SIG-M5 (cell line): Measurements from ENCODE around the gene PFDN2.
"Not testable (repeated sequence)": the region's sequence is repeated elsewhere in the genome, so short reads cannot be mapped to it uniquely, and the experiment has no call there.

Experiments used
- DNase-seq: peaks from one replicate; lab custom pipeline; 2025; lab: John Stamatoyannopoulos, UW

Gene PFDN2

DNA sequence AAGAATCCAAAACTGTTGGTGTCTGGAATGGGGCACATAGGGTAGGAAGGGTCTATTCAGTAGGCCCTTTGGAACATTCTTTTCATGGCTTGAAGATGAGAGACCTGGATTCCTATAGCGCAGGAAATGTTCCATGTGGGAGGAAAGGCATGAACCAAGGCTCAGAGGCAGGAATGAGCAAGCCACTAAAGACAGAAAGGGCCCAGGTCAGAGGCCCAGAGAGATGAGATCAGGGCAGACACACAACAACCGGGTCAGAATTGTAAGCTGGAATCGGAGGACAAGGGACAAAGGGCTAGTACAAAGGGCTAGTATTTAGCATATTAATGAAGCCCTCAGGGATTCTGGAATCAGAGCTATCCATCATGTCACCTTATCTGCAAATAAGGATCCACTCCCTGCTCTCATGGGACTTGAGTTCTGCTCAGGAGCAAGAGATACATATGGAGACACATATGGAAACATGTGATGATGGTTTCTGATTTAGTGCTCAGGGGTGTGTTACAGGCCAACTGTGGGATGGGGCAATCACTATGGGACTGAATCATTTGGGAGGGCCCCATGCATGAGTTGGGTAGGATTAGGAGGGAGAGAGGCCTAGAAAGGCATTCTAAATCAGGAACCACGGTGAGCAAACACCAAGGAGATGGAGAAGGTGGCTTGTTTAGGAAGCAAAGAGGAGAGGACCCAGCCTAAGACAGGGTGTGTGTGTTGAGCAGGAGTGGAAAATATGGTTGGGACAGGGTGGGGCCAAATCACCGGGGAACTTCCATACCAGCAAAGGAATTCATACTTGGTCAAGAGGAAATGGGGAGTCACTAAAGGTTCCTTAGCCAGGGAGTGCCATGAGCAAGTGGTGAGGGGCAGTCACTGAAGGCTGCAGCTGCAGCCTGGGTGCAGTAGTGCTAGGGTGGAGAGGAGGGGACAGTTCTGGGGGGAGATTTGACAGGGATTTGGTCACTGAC is 37.1 kb downstream of the PFDN2 start:
- no peak for DNase-seq

DNA sequence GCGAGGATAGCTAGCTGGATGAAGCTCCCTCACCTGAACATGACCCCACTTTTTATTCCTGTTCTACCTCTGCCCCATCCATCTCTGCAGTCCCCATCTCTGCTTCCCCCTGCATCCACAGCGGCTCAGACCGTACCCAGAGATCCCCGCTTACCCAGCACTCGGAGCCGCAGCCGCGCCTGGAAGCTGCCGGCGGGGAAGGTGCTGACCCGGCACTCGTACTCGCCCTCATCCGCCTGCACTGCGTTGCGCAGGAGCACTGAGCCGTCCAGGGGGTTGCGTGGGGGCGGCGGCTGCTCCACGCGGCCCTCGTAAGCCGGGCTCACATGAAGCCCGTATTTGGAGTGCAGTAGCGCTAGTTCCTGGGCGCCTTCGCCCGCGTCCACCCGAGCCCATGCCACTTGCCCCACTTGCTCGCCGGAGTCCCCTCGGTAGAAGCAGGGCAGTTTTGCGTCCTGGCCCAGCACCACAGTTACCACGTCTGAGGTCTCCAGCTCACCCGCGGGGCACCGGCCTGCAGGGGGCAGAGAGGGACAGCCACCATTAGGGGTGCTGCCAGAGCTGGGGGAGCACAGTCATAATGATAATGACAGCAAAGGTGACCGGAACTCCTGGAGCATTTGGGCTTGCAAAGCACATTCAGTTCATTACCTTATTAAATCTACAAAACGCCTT is 38.3 kb downstream of the PFDN2 start:
- no peak for DNase-seq

DNA sequence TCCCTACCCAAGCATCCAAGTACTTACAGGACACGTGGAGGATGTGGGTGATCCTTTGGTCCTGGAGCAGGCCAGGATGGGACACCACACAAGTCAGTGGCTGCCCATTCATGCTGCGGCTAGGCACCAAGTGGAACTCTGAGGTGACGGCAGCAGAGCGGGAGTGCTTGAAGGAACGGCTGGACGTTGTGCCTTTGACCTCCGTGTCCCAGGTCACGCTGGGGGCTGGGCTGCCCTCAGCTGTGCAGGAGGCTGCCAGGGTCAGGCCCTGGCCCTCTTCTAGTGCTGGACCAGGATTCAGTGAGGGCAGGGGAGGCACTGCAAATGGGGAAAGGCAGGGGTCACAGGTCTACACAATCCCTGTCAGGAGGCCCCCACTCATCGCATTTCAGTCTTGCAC is 40.4 kb downstream of the PFDN2 start:
- no peak for DNase-seq

DNA sequence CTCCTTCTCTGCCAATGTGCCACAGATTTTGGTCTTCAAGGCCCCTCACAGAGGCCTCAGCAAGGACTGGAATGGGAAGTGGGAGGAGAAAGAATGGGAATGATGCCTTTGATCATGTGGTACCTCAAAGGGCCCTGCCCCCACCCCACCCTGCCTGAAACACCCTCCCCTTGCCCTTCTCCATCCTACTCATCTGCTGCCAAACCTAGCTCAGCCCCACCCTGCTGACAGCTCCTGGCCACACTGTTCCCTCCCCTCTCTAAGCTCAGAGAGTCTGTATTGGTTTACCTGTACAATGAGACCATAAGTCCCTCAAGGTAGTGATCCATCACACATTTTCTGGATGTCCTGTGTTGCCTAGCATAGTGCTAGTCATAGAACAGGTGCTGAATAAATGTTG is 41.4 kb downstream of the PFDN2 start:
- DNase-seq = no peak

DNA sequence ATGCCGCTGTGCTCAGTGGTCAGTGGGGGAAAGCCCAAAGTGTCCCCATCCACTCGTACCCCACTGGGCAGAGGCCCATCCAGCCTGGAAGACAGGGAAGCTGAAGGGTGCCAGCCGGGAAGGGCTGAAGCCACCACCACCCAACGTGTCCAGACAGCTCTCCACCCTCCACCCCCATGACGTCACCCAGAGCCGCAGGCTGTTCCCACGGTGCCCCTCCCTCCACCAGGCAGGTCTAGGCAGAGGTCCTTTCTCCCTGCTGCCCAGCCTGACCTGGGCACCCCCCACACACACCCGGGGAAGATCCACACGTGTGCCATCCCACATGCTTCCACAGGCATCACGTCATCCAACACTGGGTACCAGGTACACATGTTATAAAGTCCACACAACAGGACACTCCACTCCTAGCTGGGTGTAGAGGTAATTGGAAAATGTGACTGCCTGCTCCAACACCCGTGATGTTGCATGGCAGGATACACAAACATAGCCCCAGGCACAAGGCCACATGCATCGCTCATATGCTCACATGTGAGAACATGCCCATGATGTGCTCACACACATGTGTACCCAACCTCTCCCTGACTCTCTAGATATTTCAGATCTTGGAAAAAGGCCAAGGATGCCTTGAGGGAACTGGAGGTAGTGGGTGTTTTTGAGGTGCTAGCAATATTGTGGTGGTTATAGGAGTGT is 43.0 kb downstream of the PFDN2 start:
- no peak for DNase-seq

DNA sequence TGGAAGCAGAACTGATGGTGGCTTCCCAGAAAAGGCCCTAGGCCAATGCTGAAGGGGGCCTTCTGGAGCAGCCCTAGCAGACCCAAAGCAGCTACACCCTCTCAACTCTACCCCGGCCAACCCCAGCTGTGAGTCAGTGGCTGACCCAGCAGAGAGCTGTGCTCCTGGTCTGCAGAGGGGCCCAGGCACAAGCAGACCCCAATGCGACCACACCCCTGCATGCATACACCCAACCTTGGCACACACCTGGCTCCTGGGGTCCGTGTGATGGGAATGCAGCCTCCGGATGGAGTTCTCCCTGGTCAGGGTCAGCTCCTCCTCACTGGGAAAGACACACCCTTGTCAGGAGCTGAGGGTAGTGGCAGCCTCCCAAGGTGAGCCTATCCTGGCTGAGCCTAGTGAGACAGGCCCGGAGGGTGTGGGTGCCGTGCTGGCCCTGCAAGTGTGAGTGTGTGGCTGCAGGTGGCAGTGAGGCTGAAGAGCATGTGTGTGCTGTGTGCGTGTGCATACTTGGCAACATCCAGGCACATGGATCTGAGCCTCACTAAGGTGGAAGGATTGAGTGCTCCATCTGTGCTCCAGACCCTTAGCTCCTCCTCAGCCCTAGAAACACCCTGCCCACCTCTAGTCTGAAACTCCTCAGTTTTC is 44.2 kb downstream of the PFDN2 start:
- DNase-seq = no peak

DNA sequence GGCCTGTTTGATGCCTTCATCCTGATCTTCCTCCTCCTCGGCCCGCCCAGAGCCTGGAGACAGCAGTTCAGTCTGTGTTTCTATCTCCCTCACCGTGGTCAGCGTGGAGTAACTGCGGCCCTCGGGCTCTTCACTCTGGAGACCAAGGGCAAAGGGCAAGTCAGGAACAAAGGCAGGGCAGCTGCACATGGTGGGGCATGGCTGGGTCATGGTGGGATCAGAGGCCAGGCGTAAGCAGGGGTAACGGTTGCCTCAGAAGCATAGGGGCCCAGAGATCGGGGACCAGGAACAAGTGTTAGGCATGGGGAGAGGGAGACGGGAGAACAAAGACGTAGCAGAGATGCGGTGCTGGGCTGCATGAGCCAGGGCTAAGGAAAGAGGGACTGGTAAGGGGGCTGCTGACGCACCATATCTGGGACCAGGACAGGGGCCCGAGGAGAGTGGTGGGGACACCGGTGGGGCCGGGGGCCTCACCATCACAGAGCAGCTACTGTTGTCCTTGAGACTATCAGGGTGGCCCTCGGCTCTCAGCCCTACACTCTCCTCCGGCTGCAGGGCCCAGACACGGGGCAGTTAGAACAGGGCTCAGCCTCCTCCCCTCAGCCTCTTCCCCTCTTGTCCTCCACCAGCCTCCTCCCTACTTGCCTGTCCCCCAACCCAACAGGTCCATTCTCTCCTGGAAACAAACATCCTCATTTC is 44.9 kb downstream of the PFDN2 start:
- no peak for DNase-seq

DNA sequence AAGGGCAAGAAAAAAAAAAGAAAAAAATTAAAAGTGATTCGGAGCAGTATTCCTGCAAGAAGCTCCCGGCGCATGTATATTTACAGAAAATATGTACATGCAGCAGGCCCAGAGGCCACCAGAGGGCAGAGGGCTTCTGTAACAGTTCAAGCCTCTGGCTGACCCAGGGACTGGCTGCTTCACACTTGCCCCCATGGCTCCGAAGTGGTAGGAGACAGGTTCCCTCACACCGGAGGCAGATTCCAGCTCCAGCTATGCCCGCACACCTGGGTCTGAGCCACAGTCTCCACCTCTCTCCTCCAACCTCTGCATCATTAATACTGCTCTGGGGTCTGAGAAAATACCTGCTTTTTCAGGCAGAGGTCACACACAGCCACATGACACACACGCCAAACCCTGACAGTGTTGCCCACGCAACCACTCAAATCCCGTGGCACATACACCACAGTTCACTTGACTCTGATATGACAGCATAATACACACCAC is 45.9 kb downstream of the PFDN2 start:
- DNase-seq = no peak

DNA sequence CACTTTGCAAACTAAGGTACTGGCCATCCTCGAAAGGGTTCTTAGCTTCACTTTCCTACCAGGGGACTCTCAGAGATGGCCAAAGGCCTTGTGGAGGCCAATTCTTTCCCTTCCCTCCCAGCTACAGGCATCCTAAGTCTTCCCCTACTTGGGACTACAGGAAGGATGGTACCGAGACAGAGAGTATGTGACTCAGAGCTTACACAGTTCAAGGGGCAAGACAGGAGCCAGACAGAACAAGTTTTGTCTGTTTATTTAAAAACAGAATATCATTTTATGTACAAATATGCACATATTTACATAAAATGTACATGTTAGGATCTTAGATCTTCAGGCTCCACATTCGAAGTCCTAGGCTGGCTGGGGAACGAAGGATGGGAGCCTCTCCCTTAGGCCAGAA is 47.1 kb downstream of the PFDN2 start:
- no peak for DNase-seq

DNA sequence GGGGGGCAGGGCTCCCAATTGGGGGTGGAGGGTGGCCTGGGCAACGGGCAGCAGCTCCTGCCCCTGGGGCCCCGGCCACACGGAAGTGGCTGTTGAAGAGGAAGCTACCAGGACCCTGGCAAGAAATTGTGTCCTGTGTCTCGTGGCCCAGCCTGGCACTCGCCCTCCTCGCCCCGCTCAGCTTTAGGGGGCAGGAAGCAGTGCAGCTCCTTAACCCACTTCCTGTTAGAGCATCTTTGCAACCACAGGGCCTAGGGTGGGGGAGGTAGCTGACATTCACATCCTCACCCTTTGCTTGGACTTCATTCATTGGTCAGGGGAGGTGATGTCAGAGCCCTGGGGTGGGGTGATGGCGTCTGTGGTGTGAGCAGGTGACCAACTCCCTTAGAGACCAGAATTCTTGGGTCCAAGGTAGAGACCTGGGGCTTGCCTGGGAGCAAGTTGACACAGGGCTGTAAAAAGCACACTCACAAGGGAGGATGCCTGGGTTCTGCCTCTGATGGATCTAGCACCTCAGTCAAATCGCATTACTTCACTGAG is 48.0 kb downstream of the PFDN2 start, which contains the start of gene ARHGAP30:
TSS of gene ARHGAP30 (minus strand) at position 161 of the 540 bp plus-strand sequence. CDS start 267 bp downstream, outside the sequence.
- DNase-seq = peak; percentile 88

DNA sequence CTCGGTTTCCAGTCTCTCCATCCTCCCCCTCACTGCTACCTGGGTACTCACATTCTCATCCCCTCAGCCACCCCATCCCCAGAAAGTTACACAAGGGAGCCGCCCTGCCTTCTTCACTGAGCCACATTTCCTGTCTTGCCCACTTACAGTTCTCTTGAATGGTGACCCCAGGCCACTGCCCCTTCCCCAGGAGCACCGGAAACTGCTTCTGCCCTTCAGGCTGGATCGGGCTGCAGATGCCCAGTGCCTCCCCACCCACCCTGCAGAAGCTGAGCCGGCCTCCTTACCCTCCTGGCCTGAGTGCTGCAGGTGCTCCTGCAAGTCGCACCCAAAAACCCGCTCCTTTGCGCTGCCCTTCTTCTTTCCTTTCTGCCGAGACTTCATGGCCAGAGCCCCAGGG is 48.6 kb downstream of the PFDN2 start:
- no peak for DNase-seq

DNA sequence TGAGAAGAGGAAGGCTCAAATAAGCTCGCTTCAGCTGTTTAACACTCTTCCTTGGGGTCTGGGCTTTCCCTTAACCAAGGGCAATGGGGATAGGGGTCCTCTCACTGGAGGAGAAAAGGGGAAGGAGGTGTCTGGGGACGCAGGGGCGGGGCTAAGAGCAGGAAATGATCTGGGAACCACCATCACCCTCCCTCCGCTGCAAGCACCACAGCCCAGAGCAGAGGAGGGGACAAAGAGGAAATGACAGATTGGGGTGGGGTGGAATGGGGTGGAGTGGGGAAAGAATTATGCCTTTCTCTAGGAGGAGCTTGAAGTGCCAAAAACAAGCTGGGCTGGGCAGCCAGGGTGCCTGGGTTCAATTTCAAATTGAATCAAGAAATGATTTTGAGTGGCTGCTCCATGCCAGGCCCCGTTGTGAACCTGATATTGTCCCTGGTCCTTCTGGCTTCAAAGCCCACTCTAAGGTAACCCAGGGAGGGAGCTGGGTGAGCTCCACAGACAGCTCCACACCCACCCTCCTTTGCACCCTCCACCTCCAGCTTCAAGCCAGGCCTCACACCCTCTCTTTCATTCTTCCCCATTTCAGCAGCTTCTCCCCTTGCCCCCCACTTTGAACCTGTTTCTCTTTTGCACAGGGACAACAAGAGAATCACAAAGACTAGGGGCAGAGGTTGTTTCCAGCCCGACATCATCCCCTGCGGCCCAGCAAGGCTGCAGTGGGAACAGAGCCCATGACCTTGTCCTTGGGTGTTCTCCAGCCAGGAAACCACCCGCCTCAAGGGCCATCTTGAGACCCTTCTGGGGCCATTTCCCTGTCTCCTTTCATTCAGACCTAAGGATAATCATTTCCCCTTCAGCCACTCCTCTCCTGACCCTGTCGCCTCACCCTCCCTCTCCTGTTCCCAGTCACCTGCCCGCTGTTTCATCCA is 49.3 kb downstream of the PFDN2 start:
- DNase-seq = peak; percentile 87

DNA sequence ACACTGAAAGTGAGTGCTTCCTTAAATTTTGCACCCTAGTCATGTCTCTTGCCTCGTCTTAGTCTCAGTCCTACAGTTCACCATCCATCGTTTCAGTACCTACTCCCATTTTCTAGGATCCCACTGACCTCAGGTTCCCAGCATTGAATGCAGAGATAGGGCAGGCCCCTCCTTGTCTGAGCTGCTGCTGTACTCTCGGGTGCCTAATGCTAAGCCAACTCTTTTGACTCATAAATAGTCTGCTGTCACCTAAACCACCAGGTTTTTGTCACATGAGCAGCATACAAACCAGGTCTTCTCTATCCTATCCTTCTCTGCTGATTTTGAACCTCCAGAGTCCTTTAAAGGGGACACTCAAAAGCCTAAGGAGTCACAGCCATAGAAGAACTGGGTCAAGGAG is 51.1 kb downstream of the PFDN2 start:
- no peak for DNase-seq

DNA sequence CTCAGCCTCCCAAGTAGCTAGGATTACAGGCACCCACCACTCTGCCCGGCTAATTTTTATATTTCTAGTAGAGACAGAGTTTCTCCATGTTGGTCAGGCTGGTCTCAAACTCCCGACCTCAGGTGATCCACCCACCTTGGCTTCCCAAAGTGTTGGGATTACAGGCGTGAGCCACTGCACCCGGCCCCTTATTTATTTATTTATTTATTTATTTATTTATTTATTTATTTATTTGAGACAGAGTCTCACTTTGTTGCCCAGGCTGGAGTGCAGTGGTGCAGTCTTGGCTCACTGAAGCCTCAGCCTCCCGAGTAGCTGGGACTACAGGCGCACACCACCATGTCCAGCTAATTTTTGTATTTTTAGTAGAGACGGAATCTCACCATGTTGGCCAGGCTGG is 52.2 kb downstream of the PFDN2 start:
- DNase-seq = not testable (repeated sequence)

DNA sequence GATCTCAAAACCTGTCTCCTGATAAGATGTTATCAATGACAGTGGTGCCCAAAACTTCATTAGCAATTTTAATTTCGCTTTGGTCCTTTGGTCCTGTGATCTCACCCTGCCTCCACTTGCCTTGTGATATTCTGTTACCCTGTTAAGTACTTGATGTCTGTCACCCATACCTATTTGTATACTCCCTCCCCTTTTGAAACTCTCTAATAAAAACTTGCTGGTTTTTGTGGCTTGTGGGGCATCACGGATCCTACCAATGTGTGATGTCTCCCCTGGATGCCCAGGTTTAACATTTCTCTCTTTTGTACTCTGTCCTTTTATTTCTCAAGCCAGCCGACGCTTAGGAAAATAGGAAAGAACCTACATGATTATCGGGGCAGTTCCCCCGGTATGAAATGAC is 53.9 kb downstream of the PFDN2 start:
- not testable (repeated sequence) for DNase-seq

DNA sequence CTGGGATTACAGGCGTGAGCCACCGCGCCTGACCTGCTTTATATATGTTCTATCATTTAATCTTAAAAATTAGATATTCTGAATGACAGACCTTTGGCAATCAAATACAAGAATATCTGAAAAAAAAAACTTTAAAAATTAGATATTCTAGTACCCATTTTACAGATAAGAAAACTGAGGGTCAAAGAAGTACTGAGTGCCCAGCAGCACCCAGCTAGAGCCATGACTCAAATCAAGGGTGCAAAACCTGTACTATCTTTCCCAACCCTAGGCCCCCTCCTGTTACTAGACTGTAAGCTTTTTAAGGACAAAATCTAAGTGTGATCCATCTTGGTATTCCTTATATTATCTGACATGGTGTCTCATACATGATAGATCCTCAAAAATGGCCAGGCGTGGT is 56.4 kb downstream of the PFDN2 start:
- DNase-seq = no peak

DNA sequence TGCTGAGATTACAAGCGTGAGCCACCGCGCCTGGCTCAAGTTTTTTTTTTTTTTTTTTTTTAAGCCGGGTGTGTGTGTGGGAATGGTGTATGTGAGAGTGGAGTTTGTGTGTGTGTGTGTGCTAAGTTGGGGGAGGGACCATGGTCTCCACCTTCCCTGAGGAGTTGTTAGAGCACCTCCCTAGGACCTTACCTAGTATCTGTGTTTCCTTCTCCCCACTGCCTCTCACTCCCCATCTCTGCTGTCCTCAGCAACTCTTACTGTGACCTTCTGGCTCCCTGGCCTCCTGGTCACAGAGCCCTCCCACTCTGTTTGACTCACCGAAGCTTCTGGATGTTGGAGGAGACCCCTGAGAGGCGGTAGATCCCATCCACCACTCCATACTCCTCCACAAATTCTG is 58.5 kb downstream of the PFDN2 start:
- DNase-seq = no peak

DNA sequence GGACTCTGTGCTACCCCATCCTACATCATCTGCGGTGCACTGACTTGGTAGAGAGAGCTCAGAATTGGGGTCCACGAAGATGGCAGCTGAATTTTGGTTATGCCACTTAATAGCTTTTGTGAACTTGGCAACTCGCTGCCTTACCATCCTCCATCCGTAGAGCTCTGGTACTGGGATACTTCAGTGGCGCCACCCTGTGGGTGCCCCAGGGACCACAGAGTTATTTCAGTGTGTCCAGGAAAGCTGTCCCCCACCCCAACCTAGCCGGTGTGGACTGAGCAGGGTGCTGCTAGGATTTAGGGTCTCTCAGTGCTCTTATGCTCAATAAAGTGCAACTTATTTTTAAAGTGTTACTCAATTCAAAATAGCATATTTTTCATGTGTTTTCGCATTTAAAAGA is 63.0 kb downstream of the PFDN2 start:
- no peak for DNase-seq

DNA sequence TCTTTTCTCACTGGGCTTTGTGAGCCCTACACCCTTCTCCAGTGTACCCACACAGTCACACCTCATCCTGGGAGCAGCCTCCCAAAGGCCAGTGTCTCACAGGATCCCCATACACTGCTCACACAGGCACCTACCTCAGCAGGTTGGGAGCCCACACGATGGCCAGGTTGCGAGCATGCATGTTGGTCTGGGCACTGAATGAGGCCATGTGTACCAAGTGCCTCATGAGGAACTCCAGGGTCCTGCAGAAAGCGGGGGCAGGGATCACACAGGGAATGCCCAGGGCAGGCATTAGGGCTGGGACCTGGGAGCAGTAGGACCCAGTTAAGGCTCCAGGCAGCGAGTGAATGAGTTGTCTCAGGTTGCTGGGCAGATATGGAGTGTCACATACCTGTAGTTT is 63.6 kb downstream of the PFDN2 start:
- DNase-seq = no peak

DNA sequence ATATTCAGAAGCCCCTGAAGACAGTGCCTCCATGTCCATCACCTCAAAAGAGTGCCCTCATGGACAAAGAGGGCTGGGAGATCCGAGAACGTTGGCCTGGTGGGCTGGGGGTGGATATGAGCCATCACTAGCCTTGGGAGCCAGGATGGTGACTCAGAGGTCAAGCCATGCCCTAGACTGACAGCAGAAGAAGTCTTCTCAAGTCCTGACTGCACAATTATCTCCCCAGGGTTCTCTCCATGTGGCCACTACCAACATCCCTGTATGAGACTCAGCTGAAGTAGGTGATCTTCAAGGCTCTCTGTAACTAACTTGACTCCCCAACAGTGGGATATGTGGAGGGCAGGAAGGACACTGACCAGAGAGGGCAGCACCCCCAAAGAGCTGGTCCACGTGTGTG is 64.9 kb downstream of the PFDN2 start:
- no peak for DNase-seq
